Inflammatory macrophage (primary cell): ENCODE results near the gene STXBP5.

ENCODE experiments used
- DNase-seq, 2 donors: peaks; one replicate each; pipeline ENCODE4 v3.0.0-alpha.2; 2020 to 2022
- total RNA-seq, 18 experiments: gene quantifications; one replicate each; lab custom pipeline; 2026; ENCODE audit warnings: mixed read lengths in 6 of 18, inconsistent platforms in 2 of 18; lab: John Stamatoyannopoulos, UW

Gene STXBP5
- 16.9 to 95.5 (median 60.6) reads per million in 18 experiments for total RNA-seq

DNA sequence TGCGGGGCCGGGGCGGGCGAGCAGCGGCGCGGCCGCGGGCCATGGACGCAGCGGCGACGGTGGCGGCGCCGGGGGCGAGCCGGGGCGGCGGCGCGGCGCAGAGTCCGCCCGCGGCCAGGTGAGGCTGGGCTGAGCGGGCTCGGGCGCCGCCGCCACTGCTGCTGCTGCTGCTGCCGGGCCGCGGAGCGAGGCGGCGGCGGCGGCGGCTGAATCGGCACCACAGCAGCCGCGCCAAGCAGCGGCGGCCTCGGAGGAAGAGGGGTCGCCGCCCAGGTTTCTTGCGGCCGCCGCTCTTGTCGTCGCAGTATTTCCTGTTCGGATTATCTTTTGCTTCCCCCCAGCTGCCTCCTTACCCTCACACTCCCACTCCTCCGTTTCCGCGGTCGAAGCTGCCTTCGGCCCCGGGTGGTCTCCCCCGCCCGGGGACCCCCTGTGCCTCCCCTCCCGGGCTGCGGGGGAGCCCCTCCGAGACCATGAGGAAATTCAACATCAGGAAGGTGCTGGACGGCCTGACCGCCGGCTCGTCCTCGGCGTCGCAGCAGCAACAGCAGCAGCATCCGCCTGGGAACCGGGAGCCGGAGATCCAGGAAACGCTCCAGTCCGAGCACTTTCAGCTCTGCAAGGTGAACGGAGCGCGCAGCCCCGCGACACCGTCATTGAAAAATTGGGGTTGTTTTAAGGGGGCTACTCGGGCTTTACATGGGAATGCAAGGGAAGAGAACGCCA lies at the start of gene STXBP5:
TSS of gene STXBP5 (plus strand) at position 358 of the 726 bp plus-strand sequence. CDS start at position 474, 116 bp downstream.
- DNase-seq = peak; percentile 28 to 40

DNA sequence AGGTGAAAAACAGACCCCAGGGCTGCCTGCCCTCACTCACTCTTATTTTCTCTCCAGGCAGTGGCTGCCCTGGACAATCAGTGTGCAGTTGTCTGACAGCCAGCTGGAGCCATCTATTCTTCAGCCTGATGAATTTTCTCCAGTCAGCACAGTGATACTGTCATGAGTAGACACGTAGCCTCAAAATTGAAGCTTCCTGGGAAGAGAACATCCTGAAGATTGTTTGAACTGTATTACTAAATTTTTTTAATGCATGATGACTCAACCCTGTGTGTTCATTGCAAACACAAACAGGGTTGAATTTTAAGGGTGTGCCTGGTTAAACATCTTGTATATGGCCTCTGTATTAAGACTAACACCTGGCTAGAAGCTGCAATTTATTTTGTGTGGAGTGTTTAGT lies 49.8 kb upstream of the STXBP5 start:
- DNase-seq = no peak

DNA sequence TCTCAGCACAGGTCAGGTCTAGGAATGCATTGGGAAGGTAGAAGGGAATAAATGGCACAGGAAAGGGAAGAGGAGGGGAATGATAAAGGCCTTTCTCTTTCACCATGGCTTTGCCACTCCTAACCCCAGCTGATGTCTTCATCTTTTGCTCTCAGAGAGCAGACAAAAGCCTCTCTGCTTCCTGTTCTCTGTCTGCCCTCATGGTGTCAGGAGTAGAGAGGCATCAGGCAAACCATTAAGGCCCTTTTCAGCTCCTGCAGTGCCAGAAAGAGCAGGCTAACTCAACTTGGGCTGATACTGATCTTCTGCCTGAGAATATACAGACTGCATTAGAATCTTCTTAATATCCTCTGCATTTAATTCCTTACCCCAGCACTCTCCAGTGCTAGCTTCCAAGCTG lies 48.0 kb upstream of the STXBP5 start:
- no peak for DNase-seq

DNA sequence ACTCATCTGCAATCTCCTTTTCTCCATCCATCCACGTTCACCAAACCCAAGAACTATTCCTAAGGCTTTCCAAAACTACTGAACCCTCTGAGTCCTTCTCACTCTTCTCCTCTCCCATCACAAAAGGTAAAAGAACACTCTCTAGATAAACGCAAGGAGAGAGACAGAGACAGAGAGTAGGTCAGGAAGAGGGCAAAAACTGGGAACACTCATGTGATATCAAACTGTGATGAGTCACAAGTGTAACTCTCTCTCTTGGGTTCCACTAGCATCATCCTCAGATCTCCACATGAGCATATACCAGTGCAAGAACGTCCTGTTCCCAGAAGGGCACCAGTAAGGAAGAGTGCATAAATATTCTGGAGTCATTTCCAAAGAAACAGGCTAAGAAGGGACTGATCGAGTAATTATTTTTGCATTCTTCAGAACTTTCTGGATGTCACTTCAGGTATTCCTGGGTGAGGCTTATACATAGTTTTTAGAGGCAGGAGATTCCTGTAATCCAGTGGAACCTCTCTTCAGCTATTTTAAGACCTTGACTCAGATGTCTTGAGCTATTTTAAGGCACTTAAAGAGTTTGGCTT lies 47.3 kb upstream of the STXBP5 start:
- no peak for DNase-seq

DNA sequence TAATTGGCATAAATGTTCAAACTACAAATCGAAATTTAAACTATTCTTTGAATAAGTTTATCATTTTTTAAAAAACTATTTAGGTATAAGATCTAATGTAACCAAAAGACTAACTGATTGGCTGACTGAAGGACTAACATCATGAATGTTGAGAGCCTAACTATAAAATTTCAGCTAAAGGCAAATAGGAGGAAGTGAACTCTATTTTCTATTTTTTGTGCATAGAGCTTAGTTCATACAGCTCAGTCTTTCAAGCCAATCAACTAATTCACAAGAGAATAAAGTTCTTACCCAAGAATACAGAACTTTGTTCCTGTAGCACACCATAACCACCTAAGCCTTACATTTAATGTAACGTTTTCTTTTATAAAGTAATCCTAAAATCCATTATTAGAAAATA lies 46.3 kb upstream of the STXBP5 start:
- no peak for DNase-seq

DNA sequence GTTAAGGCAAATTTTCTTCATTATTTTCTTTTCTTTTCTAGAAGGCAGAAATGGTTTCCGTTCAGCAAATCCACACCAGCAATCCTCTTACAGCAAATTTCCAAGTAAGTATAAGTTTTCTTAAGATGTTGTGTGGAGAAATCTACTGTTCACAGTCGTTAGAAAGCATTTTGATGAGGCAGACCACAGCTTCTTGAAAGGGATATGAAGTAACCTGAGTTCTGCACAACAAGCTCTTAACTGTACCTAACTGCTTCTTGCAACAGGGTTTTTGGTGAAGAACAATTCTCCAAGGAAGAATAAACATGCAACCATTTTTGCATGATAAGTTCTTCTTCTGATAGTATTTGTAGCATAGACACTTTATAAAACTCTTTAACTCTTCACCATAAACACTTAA lies 45.3 kb upstream of the STXBP5 start:
- DNase-seq = no peak

DNA sequence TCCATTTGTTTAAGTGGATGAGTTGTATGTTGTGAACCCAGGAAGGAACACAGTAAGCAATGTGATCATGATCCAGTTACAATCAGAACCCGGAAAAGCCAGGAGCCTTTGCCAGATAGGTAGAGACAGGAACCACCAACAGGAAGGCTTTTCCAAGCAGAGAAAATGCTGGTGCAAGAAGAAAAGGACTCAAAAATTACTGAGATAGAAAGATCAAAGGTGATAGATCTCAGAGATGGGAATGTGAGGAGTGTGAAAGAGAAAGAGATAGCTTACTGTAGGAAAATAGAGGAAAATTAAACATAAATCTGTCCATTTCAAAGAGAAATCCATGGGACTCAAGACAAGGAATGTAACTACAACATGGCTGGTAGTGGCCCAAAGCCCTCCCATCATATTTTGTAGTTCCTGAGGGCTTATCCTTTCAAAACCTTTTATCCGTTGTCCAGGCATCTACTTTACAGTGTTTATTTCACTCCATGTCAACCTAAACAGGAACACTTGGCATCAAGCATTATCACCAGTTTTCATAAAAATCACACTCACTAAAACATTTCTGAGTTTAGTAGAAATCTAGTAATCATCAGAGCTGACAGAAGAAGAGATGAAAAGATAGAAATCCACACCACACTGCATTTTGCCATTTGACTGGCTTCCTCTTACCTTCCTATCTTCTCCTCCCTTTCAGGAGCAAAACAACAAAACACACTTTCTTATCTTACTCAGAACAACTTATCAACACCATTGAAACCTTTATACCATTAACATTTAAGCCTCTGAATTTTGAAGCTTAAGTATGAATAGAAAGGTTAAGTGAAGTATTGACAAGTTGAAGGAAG lies 44.5 kb upstream of the STXBP5 start:
- no peak for DNase-seq

DNA sequence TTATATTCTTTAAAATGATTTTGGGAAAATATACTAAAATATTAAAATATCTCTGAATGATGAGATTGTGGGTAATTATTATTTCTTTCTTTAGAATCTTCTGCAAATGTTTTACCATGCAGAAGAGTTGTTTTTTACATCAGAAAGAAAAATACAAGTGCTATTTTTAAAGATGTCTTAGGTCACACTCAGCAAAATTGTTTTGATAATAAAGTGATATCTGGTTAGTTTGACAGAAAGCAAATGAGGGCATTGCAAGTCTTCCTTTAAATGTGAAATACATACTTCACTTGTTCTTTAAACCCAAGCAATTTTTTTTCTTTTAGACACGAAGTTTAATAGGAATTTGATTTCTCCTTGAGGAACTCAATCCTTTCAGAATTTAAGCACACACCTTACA lies 43.6 kb upstream of the STXBP5 start:
- DNase-seq = no peak

DNA sequence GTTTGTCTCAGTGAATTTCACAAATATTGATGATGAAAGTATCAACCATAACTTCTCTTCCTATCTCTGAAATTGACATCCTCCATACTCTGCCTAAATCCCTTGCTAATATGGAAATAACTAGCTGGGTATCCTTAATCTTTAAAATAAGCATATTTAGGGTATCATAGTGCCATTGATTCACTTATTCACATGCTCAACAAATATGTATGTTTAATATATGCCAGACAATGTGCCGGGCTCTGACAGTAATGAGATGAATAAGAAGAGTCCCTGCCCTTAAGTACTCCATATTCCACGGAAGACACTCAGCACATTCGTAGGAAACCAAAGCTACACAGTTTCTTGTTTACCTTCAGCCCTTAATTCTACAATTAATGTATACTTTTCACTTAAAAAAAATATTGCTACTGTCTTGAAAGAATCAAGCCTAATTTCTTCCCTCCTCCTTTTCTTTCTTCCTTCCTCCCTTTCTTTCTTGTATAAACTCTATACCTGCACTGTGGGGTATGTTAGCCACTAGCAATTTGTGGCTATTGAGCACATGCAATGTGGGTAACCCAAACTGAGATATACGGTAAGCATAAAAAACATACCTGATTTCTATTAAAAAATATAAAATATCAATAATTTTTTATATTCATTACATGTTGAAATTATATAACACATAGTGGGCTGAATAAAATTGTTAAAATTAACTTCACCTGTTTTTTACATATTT lies 42.8 kb upstream of the STXBP5 start:
- DNase-seq = no peak

DNA sequence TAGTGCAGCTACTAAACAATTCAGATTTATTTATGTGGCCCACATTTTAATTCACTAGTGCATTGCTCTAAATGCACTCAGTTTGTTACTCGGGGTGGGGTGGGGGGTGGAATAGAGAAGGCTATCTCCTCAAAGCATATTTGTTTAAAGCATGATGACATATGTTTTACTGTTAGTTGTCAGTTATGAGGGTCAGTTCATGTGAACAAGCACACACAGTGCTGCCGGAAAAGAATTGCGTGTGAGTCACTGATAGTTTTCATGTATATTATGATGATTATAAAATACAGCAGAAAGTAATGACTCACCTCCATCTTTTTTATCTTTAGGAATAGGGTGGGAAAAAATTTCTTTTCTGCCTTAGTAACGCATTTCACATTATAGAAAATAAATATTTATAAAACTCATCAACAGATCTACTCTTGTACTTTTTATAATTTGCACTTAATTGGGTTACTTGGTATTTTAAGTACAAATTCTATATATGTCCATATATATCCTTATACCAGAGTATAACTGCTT lies 42.2 kb upstream of the STXBP5 start:
- no peak for DNase-seq

DNA sequence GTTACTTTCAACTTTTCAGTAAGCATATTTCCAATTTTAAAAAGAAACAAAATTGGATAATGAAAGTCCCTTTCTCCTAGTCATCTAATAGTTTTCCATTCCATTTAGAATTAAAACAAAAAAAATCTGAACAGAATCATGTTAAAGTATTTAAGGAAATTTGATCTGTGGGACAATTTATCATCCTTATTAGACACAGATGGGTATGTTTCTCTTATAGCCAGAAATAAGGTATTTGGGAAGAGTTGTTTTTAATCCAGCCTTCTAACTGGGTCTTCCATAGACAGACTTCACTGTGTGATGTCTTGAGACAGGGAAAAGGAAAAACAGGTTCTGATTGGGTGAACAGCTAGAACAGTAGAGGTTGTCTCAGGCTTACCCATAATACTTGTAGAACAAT lies 39.5 kb upstream of the STXBP5 start:
- no peak for DNase-seq

DNA sequence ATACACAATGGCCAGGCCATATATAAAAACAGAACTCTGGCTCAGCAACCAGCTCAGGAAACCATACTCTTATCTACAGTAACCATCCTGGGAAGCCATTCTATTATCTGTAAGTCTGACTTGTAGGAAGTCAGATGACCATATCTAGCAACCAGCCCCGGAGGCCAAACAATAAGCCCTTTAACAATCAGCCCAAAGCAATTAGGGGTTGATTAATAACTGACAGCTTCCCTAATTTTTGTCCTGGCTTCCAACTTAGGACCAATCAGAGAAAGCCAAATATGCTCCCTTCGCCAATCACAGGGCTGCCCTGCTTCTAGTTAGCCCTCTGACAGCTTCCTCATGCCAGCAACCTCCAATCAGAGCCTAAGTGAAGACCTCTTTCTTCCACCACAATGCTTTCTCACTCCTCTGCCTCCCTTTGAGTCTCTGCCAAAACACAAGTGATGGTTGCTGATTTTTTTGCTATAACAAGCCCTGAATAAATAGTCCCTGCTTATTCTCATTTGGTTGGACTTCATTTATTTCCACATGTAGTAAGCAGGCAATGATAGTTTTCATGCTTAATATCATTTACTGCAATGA lies 37.8 kb upstream of the STXBP5 start:
- DNase-seq = no peak

DNA sequence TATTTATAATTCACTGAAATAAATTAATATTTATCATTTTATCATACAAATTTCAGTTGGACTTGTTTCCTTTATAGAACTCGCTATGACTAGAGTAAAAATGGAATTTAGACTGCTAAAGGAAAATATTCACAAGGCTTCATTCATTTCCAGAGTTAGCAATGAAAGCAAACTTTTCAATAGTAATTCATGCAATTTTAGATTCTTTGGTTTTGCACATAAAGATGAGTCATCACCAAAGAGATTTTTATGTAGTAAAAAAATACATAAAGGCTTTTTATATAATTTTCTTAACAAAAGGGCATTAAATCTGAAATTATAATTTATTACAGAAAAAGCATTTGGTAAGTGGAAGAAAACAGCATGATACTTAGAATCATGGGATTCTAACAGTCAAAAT lies 37.2 kb upstream of the STXBP5 start:
- DNase-seq = no peak

DNA sequence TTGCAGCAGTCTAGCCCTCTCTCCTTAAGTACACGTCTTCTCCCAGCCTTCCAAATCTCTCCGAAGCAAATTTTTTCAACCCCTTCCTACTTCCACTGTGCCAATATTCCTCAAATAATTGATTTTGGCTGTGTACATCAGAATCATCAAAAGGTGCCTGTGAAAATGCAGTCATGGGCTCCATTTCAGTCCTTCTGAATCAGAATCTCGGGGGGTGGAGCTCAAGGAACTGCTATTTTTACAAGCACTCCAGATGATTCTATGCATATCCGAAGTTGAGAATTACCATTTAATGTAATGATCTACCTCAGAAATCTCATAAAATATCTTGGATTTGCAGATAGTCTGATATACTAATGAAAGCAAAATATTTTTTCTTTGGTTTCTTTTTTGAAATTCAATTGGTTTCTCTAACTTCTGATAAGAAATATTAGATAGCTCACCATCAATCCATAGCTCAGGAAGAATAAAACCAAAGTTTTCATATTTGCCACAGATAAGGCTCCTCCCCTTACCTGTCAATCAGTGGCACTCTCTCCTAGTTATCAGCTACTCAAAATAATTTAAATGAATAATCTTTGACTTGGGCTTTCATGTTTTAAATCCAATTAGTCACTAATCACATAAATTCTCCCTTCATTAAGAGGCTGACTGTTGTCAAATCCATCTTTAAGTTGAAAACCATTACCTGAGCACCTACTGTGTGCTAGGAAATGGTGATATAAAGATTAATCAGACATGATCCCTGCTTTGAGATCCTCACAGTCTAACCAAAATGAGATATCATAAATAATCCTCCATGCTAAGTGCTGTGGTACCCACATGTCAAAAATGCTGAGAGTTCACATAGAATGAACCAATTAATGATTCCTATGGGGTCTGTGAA lies 36.4 kb upstream of the STXBP5 start:
- DNase-seq = no peak

DNA sequence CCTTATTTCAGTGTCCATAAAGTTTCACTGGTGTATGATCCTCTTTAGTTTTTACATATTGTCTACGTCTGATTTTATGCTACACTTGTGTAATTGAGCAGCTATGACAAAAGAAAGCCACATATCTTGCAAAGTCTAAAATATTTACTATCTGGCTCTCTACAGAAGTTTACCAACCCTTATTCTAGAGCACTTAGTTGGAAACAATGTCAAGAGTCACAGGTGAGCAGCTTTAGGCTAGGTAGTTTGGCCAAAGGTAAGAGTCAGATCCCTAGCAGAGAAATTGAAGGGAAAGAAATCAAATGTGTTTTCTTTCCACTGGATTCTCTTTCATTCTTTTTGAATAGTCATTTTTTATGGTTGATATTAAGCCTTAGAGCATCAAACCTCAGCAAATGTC lies 34.7 kb upstream of the STXBP5 start:
- DNase-seq = no peak

DNA sequence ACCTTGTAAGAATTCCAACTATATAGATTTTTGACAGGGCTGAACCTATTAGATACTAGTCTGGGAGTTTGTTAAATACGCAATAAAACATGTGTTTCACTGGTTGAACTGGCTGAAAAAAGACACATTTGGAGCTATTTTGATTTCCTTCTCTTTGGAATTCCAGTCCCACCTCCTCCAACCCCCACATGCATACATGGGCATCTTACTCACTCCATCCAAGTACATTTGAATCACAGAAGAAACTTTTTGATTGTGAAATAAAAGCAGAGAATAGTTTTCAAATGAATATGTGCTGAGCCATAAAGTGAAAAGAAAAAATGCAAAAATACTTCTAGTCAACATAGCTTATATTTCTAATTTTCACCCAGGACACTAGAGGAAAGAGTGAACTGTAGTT lies 33.9 kb upstream of the STXBP5 start:
- no peak for DNase-seq

DNA sequence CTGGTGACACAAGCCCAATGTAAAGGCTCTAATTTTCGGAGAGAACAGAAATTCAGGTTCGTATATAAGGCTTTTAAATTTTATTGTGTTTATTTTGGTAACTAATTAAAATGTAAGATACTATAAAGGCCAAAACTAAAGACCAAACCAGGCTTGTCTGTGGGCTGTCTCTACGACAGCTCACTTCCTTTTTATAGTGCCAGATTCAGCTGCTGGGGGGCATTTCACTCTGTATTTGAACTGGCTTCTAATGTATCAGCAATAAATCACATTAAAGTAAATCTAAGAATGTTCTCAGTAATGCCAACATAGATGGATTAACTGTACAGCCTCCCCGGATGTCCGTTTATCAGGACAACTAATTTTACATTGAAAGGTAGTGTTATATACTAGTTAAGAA lies 31.1 kb upstream of the STXBP5 start:
- DNase-seq = no peak

DNA sequence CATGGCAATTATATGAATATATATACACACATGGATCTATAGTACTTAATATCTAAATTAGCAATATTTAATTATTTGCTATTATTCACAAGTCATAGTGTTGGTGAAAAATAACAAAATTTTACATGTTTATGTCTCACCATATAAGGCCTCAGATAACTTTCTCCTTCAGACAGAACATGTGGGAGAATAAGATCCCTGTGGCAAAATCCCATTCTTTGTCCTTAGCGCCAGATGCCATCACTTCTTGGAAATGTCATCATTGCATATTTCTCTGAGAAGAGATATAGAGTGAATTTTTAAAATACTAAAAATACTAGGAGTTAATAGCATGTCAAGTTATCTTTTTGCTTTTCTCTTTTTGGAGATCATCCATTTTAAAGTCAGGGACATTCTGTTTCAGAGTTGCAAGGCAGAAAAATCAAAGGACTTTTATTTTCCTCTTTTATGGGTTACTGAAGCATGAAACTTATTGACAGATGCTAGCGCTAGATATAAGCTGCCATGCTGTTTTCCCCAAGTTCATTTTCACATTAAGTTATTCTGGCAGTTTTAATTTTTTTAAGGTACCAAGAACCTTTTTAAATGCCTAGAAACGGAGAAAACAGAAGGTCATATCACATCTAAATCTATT lies 30.4 kb upstream of the STXBP5 start:
- no peak for DNase-seq

DNA sequence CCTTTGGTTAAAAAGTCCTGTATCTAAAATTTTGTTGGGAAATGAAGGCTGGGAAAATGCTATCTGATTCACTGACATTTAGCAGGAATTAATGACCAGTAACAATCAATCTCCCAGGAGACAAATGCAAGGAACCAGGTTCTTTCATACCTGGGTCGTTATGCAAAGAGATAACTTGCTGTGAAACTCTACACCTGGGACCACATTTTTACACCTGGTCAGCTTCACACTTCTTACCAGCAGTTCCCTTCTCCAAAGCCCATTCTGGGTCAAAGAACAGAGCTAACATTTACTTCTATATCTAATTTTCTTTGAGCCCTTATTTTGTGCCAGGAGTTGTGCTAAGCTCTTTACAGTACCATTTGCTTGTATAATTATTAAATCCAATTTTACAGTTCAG lies 27.4 kb upstream of the STXBP5 start:
- no peak for DNase-seq

DNA sequence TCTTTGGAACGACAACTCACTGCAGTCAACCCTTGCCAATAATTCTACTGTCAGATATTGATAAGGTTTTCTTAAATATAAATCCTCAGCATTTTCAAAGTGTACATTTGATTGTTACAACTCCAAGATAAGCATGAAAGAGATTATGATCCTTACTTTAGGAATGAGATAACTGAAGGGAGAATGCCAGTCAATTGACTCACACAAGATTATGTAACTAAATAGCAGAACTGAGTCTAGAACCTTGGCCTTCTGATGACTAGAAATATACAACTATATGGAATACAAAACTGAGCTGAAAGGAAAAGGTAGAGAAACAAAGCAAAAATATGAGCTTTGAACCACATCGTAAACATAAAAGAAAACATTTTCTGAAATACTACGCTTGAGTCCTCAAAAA lies 26.9 kb upstream of the STXBP5 start:
- no peak for DNase-seq

DNA sequence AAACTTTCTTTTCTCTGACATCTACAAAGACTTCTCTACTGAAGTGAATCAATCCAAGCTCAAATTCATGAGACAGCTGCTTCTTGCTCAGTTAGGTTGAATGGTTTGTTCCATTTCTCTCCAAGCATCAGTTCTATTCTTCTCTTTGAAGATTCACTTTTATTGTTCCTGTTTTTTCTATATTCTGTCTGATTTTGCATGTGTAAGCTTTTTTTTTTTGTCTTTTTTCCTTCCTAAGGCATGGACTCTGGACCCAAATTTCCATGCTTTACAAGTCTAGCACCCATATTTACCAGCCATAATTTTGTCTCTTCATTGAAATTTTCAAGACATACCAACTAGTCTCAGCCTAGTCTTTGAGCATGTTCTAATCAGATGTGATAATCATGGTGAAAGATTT lies 25.9 kb upstream of the STXBP5 start:
- DNase-seq = no peak
